Inflammatory macrophage treated with lipopolysaccharide for 1 hour (primary cell): ENCODE measurements around the gene CHST15.
A peak's percentile ranks its signal among the peaks of the same experiment; 100 is the strongest.

Experiments
- DNase-seq, 2 donors: peaks; one replicate each; pipeline ENCODE4 v3.0.0-alpha.2; 2020 to 2022

Gene CHST15

DNA sequence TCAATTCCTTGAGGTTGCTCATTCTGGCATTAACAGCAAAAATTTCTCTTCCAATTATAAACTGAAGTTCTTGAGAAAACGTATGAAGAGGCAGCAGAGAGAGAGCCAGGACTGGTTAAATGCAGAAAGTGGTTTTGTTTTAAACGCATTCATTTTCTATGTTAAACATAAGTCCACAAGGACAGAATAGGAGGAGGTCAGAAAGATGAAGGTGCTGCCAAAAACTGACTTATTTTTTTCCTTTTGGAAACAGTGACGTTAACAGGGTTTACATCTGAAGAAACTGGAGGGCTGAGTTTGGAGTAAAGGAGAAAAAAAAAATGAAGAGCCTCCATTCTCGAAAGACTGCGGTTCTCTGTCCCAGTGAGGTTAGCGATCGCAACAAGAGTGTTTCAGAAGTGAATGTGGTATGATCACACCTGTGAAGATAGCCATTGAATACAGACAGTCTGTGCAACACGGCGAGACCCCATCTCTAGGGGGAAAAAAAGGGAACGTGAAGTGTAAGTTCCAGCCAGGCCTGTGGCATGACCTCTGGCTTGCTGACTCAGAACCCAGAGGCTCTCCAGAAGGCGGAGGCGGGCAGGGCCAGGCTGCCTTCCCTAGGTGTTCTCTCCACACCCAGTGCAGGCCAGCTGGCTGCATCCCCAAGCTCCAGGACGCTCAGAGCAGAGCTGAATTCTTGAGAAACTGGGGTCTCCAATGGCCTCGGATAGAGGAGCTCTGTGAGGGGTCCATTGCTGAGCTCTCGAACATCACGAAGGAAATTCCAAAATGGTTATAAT lies 84.0 kb downstream of the CHST15 start:
- no peak for DNase-seq

DNA sequence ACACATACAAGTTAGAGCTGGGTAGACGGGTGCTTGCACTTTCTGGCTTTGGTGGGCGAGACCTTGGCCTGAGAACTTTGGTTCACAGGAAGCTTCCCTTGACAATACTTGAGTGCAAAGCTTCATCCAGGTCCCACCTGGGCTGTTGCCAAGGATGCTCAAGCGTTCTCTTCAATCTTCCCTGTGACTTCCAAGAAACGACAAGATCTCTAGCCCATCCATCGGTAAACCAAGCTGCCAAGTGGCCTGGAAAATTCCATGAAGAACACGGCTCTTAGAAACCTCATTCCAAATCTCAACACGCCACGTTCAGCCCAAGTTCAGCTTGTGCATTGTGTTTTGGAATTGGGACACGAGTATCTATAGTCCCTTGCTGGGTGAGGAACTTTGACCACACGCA lies 84.7 kb downstream of the CHST15 start:
- no peak for DNase-seq

DNA sequence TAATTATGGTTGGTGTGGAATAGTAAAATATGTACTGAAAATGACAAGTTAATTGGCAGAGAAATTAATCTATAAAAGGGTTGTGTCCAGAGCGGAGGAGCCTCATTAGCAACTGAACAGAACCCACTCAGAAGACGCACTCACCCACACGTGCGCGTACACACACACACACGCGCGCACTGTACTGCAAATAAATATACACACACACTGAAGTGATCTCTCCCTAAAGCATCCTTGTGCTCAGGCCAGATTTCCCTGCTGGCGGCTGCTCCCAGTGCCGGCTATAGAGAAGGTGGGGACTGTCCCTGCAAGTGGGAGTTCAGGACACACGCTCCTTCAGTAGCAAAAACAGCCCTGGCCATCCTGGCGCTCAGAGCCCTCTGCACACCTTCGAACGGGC lies 85.2 kb downstream of the CHST15 start:
- DNase-seq: no peak

DNA sequence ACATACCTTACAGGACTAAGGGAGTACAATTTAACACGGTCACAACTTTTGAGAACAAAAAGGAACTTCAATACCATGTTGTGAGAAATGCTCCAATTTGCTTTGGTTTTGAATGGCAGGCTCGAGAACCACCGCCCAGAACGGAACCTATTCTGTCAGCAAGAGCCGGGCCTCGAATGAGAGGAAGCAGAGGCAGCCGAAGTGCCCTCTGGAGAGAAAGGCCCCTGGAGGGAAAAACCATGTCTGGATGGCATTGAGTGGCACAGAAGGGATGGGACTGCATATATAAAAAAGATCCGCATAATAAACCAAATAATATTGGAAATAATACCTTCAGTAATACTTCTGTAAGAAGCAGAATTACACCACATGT lies 85.6 kb downstream of the CHST15 start:
- no peak for DNase-seq

DNA sequence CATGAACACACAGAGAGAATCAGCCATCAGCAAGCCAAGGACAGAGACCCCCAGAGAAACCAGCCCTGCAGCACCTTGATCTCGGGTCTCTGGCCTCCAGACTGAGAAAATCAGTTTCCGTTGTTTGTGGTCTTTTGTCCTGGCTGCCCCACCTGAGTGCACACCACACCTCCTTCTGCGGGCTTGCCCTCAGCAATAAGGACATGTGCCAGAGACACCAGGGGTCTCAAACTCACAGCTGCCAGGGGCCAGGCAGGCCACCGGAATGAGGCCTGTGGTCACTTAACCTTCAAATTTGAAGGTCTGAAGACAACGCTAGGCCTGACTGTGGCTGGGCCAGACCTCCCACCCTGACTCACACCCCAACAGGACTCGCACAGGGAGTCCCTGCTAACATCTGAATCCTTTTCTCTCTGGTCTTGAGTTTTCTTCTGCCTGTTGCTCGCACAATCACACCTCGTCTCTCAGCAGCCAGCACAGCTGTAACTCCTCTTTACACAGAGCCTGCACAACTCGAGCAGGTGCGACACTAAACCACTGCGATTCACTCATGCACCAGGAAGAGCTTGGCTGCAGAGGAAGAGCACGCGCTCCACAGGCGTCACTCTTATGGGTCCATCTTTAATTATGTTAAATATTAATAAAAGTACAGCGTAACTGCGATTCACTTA lies 86.2 kb downstream of the CHST15 start:
- DNase-seq: no peak

DNA sequence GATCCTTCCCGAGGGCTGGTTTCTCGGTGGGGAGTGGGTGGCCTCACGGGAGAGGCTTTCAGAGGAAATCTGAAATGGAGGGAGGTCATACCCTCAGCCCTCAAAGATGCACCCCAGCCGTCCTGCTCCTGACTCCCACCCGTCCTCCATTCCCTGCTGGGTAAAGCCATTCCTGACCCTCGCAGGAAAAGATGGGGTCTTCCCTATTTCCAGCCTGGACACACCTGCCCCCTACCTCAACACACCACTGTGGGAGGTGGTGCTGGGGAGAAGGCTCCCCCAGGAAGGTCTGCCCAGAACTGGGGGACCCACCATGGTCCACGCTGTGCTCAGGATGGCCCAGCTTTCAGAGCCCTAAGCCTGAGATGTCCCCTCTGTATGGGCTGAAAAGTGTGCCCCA lies 86.9 kb downstream of the CHST15 start:
- no peak for DNase-seq

DNA sequence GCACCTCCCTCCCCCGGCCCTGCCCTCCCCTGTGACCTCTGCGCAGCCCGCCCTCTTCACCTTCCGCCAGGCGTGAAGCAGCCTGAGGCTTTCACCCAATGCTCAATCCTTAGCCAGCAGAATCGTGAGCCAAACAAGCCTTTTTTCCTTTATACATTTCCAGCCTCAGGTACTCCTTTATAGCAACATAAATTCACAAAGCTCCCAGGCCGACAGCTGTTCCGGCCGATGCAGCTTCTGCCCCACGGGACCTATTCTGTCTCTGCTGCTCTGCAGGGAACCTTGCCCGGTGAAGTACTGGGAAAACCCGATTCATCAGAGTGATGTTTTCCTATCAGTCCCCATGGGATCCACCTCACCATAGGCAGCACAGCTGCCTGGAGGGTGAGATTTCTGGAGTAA lies 87.4 kb downstream of the CHST15 start:
- DNase-seq: no peak

DNA sequence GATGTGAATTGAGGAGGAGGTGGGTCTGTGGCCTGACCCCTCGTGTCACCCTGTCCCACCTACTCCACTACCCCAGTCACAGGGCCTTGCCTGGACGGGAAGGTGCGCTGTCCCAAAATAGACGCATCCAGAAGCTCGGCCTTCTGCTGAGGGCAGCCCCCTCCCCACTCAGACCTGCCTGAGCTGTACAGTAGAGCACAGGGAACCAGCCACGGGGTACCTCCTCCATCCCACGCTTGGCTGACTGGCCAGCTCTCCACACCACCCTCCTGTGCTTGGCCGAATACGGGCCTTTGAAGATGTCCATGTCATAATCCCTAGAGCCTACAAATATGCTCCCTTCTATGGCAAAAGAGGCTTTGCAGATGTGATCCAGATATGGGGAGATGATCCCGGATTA lies 88.3 kb downstream of the CHST15 start:
- no peak for DNase-seq

DNA sequence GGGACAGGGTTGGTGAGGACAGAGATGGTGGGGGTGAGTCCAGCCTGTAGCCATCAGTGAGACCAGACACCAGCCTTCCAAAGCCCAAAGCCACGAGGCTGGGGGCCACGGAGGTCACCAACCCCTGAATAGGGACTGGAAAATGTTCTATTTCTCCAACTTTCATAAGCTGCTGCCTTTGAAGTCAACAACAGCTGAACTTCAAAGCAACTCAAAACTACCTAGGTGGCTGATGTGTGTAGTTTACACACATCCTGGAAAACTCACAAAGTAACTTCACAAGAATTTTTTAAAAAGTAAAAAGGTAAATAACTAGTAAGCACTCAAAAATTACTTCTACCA lies 88.8 kb downstream of the CHST15 start:
- no peak for DNase-seq

DNA sequence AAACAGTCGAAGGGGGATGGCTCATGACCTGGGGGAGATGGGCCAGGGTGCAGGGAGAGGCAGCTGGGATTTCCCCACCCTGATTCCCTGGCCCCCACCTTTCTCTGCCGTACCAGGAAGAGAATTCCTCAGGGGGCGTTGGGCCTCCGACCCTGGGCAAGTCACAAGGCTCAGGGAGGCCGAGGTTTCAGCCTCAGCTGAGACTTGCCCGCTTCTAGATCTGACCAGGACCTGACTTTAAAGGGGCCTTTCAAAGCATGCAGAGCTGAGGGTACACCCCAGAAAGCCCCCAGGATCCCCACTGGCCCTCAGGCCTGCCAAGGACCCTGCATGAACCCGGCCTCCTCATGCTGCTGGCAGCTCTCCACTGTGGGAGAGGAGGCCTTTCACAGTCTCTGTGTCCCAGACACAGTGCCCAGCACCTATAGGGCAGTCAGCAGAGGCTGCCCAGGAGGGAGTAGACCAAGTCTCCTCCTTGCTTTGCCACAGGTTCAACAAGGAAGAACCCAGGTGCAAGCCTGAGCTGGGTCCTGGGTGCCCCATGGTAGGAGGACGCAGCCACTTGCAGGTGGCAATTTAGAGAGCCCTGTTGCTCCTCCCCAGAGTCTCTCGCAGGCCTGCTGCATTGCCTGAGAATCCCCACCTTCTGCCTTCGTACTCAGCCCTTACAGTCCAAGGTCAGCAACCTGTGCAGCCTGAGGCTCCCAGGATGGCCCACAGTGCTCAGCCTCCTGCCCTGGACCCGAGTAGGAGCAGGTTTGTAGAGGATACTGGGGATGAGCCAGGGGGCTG lies 89.3 kb downstream of the CHST15 start:
- DNase-seq: no peak

DNA sequence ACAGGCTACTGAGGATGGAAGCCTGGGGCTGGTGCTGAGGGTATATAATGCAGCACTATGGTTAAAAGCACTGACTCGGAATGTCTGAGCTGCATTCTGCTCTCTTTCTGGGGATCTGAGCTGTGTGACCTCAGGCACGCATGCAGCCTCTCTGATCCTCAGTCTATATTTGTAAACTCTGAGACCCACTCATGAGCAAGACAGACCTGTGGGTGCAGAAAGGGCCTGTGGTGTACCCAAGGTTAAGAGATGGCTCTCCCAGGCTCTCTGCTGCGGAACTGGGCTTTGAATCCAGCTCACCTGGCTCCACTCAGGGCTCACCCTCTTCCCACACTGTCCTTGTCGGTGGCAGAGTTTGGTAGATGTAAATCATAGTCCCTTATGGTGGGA lies 89.9 kb downstream of the CHST15 start:
- DNase-seq: no peak

DNA sequence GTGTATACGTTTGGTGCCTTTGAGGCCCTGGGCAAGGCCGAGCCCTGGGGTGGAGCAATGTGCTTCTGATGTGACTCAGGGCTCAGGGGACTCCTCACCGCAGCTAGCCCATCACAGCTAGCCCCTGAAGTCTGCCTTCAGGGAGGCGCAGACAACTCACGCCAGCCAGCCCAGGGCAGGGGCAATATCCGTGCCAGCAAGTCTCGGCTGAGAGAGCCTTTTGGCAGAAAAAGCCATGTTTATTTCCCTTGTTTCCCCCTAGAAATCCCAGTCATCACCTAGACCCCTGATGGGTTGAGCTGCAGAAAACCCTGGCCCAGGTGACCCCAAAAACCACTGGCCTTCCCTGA lies 90.4 kb downstream of the CHST15 start:
- no peak for DNase-seq

DNA sequence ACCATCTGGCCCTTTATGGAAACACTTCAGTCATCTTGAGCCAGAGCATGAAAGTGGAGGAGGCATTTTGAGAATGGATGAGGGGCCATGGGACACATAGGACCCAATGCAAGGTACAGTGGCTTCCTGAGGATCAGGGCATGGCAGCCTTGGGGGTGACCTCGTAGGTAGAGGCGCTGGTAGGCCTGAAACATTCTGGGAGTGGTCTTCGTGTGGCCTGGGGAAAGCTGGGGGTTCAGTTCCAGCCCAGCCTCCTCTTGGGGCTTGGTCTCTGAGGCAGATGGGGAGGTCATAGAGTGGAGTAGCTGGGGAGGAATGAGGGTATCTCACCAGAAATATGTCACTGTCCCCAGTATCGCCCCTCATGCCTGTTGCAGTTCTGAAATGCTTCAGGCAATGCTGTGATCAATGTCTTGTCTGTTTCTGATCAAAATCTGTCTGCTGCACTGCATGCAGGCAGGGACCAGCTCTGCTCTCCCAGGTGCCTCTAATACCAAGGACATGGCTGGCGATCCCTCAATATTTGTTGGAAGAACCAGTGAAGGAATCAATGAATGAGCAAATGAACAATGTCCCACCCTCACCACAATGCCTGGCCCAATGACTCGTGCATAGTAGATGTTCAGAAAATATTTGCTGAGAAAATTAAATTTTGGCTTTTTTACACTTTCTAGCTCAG lies 90.9 kb downstream of the CHST15 start:
- DNase-seq: no peak

DNA sequence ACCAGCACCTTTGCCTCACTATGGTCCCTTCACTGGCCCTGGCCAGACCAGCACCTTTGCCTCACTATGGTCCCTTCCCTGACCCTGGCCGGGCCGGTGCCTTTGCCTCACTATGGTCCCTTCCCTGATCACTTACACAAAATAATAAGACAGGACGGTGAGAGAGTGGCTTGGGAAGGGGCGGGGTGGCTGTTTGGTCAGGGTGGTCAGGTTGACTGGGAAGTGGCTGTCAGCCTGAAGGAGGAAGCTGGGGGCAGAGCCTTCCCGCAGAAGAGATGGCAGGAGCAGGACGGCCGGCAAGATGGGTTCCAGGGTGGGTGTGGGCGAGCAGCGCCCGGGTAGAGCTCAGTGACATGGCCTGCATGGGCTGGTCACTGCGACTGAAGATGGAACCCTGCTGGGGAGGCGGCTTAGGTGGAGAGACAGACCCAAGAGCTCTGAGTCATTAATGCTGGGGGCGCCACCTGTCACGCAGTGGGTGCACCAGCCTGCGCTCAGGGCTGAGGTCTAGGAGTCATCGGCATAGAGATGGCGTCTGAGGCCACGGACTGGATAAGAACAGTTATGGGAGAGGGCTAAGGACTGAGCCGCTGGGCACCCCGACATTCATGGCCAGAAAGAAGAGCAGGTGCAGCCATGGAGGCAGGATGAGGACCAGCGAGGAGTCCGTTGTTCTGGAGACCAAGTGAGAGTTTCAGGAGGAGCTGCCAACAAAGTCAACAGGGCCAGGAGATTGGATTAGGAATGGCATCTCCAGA lies 91.8 kb downstream of the CHST15 start:
- DNase-seq: peak in 1 of 2 donors; percentile 22

DNA sequence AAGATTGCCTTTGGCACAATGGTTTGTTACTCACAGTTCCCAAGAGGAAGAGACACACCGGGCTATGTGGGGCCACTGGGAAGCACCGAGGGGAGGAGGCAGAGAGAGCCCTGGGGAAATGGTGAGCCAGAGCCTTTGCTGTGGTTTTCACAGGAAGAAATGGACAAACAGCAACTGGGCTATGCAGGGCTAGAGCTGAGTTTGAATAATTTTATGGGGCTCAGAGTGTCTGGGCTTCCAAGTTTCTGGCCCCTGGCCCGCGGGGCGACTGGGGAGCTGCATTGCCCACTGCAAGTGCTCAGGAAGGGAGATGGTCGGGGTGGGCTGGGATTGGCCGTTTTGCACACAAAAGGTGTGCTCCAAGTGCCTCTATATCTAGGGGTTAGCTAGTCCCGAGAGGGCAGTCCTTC lies 92.6 kb downstream of the CHST15 start:
- peak; percentile 61 to 82 for DNase-seq

DNA sequence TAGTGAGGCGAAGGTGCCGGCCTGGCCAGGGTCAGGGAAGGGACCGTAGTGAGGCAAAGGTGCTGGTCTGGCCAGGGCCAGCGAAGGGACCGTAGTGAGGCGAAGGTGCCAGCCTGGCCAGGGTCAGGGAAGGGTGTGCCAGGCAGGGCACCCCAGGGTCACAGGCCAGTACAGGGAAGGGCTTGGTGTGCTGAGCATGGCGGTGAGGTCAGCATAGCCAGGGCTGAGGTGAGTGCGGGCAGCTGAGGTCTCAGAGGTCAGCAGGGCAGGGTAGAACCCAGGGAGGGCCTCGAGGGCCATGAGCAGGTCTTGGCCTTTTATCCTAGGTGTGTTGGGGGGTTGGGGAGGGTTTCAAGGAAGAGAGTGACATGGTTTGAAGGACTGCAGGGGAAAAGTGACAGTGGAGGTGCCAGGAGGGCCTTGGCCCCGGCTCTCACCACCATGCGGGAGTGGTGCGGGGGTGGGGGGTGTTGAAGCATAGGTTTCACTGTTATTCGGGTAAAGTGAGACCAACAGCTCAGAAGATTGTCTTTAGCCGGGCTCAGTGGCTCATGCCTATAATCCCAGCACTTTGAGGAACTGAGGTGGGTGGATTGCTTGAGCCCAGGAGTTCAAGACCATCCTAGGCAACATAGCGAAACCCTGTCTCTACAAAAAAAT lies 93.3 kb downstream of the CHST15 start:
- DNase-seq: no peak

DNA sequence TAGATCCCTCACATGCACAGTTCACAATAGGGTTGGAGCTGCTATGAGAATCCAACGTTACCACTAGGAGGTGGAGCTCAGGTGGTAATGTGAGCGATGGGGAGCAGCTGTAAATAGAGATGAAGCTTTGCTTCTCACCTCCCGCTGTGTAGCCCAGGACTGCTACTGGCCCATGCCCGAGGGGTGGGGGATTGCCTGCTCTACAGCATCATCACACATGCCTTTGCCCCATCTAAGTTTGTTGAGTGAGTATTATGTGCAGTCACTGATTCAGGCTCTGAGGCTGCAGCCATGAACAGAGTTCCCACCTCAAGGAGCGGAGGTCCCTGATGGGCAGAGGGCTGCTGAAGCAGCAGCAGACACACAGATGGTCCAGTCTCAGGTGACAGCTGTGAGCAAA lies 94.1 kb downstream of the CHST15 start:
- no peak for DNase-seq

DNA sequence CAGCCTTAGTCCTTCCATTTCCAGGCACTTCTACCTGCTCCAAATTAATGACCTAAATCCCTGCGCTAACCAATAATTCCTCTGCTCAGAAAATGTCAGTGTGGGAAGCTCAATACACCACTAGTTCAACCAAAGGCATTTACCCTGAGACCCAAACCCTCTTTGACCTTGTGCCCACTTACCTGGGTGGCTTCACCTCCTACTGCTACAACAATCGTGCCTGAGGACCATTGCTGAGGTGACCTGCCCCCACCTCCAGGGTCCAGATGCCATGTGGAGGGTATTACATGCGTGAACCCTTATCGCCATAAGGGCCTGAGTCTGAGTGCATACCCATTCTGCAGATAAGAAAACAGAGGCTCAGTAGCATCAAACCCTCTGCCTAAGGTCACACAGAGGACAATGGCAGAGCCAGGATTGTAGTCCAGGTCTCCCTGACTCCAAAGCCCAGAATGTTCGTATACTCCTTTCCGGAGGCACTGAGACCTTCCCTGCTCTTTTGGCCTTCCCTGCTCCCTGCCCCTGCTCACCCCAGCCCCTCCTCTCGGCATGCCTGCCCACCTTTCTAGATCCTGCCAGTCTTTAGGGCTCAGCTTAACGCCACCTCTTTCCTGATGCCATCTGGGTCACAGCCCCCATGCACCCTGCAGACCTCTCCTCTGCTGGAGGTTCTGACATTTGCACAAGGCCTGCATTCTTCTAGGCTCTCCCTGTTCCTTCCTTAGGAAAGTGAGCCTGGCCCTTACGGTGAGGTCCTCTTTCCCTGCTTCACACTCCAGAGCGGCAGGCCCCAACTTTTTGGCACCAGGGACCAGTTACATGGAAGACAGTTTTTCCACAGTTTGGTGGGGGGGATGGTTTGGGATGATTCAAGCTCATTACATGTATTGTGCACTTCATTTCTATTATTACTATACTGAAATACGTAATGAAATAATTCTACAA lies 94.9 kb downstream of the CHST15 start:
- no peak for DNase-seq

DNA sequence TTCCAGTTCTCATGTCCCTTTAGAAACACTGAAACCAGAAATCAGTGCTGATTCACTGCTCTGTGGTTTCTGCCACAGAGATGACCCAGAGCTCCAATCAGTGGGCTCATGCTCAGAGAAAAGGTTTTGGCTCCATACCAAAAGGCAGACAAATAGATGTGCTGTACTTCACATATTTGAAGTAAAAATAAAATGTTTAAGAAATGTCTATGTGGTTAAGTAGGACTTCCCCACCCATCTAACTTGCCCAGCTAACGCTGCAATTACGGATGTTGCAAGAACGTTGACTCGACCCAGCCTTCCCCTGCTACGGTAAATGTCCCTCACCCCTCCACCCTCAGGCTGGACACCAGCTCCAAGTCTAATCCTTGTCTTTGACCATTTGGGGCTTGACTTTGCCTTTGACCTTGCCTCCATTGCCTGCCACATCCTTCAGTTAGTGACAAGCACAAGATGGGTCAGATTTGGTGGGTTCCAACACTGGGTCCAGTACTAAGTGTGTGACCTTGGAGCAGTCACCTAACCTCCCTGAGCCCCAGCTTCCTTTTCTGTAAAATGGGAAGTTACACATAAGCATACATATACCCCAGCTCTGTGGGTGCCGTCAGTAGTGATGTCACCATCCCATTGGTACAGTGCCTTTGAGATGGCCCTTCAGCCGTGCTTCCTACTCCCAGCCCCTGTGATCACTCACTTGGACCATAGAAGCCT lies 95.8 kb downstream of the CHST15 start:
- peak; percentile 93 to 99 for DNase-seq

DNA sequence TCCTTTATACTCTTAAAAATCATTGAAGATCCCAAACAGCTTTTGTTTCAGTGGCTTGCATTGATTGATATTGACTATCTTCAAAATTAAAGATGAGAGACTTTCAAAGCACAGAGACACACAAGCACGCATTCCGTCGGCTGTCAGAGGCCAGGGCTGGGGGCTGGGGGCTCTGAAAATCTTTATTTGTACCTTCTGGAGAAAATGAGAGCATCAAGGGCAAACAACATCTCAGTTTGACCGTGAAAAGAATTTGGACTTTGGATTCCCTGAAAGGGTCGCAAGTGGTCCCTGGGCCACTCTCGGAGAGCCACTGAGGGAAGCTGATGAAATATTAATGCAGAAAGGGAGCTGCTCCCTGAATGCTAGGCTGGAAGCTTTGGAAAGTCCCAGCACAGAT lies 96.4 kb downstream of the CHST15 start:
- no peak for DNase-seq
